VCaP (cell line): ENCODE measurements around the gene LMNTD1.

ENCODE experiments used
- H3K27ac ChIP-seq: fragments of 450-650 bp; 2 replicates; pipeline ENCODE4 v1.5.1; 2017
- CTCF ChIP-seq: fragments of 450-650 bp; conservative IDR thresholded peaks from 2 replicates; pipeline ENCODE4 v1.5.1; 2017; ENCODE audit warnings: mild to moderate bottlenecking, moderate library complexity

Gene LMNTD1

GRCh38 chr12:25459541-25459951, 93.5 kb downstream of the LMNTD1 start:
- no peak overlapping the region for H3K27ac ChIP-seq
- TF ChIP-seq CTCF, result no peak

- no peak overlapping the region for H3K27ac ChIP-seq
- TF ChIP-seq CTCF, result no peak
These were observed 95.0 kb downstream of the LMNTD1 start for GRCh38 chr12:25458047-25458552.

GRCh38 chr12:25456474-25456873, 96.6 kb downstream of the LMNTD1 start:
- TF ChIP-seq CTCF, result no peak
- no peak overlapping the region for H3K27ac ChIP-seq

GRCh38 chr12:25455696-25456095, 97.4 kb downstream of the LMNTD1 start:
- TF ChIP-seq CTCF, result no peak
- no peak overlapping the region for H3K27ac ChIP-seq

- no peak for TF ChIP-seq CTCF
- no peak overlapping the region for H3K27ac ChIP-seq
These were observed 104.1 kb downstream of the LMNTD1 start for GRCh38 chr12:25449007-25449406.

- TF ChIP-seq CTCF, result no peak
- H3K27ac ChIP-seq, result no peak overlapping the region
These were observed 106.0 kb downstream of the LMNTD1 start for GRCh38 chr12:25447046-25447445.

- TF ChIP-seq CTCF, result no peak
These were observed 114.4 kb downstream of the LMNTD1 start for GRCh38 chr12:25438638-25439037.

More at GRCh38 chr12:25438638-25439037, 114.4 kb downstream of the LMNTD1 start:
- no peak overlapping the region for H3K27ac ChIP-seq
